ENCODE measurements around the gene EHHADH.

DNA sequence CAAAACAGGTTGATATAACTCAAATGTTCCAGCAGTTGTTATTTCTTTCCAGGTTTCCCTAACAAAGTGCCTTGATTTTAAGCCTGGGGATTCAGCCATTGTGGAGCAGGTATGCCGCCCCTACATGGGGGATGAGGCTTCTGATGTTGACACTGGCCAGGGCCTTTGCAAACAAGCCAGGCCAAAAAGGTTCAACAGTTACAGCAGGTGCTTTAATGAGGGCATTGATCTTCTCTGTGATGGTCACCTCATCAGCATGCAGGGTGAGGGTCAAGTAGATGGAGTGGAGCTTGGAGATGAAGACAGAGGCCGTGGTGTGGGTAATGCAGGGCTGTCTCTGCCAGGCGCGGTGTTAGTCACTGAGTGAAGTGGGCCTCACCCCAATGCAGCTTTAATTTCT is 22.6 kb upstream of the EHHADH start:
- no peak for TF ChIP-seq POLR2A (IDR thresholded peaks at IDR 0.05; ENCODE audit: low read depth, low read length)
- TF ChIP-seq POLR2AphosphoS5 (IDR thresholded peaks at IDR 0.05; ENCODE audit: low read depth, low read length): no peak
- TF ChIP-seq TAF1 (IDR thresholded peaks at IDR 0.05; ENCODE audit: borderline replicate concordance, low read depth, low read length): no peak

Measured in GM12892 (cell line).